ENCODE results near the gene TRIP12.

The TRIP12 gene

GRCh38 chr2:229715895-229716507 lies 205.8 kb downstream of the TRIP12 start:
- Histone ChIP-seq H3K4me2 (ENCODE audit: low read length) (peak overlapping the region; percentile 41), H3K4me1 (ENCODE audit: low read length) (peaks cover 4% of the 10 kb centered on the region; the same call in 1 of the 2 replicates), H4K20me1 (ENCODE audit: insufficient read depth, low read length) (no peaks in the 10 kb centered on the region), H2AFZ (ENCODE audit: low read depth, low read length) (no peak overlapping the region), H3K4me3 (ENCODE audit: low read length) (no peak overlapping the region), H3K27ac (ENCODE audit: low read length) (no peak overlapping the region), H3K36me3 (replicated peaks; ENCODE audit: low read depth, low read length) (no peaks in the 10 kb centered on the region), H3K79me2 (ENCODE audit: low read length) (no peaks in the 10 kb centered on the region), H3K9me3 (ENCODE audit: insufficient read depth, low read length) (no peaks in the 10 kb centered on the region), H3K27me3 (ENCODE audit: low read depth, low read length) (0 out of 2 replicates have a peak, but pooled peaks cover 15% of the 10 kb centered on the region), H3K9ac (ENCODE audit: low read length) (no peak overlapping the region)
- TF ChIP-seq CTCF (IDR thresholded peaks at IDR 0.05; ENCODE audit: low read depth, low read length) (peak; percentile 71), EZH2phosphoT487 (IDR thresholded peaks at IDR 0.05; ENCODE audit: low read depth) (no peak)

- Histone ChIP-seq H3K4me1 (ENCODE audit: low read length) (peaks cover 4% of the 10 kb centered on the region; the same call in 1 of the 2 replicates), H2AFZ (ENCODE audit: low read depth, low read length) (no peak overlapping the region), H4K20me1 (ENCODE audit: insufficient read depth, low read length) (no peaks in the 10 kb centered on the region), H3K27me3 (ENCODE audit: low read depth, low read length) (0 out of 2 replicates have a peak, but pooled peaks cover 14% of the 10 kb centered on the region), H3K36me3 (replicated peaks; ENCODE audit: low read depth, low read length) (no peaks in the 10 kb centered on the region), H3K27ac (ENCODE audit: low read length) (no peak overlapping the region), H3K4me2 (ENCODE audit: low read length) (peak overlapping the region; percentile 55), H3K9ac (ENCODE audit: low read length) (no peak overlapping the region), H3K4me3 (ENCODE audit: low read length) (peak overlapping the region; percentile 68), H3K9me3 (ENCODE audit: insufficient read depth, low read length) (no peaks in the 10 kb centered on the region), H3K79me2 (ENCODE audit: low read length) (no peaks in the 10 kb centered on the region)
- TF ChIP-seq EZH2phosphoT487 (IDR thresholded peaks at IDR 0.05; ENCODE audit: low read depth) (no peak), CTCF (IDR thresholded peaks at IDR 0.05; ENCODE audit: low read depth, low read length) (no peak)
These were observed 206.9 kb downstream of the TRIP12 start for GRCh38 chr2:229714736-229715541.

- H3K79me2 ChIP-seq (ENCODE audit: low read length), result no peaks in the 10 kb centered on the region
- H4K20me1 ChIP-seq (ENCODE audit: insufficient read depth, low read length), result no peaks in the 10 kb centered on the region
- H2AFZ ChIP-seq (ENCODE audit: low read depth, low read length), result no peak within 1 kb of the TSS
- no peak within 1 kb of the TSS for H3K27ac ChIP-seq (ENCODE audit: low read length)
- no peaks in the 10 kb centered on the region for H3K36me3 ChIP-seq (replicated peaks; ENCODE audit: low read depth, low read length)
- H3K4me3 ChIP-seq (ENCODE audit: low read length), result peak within 1 kb of the TSS; percentile 68
- H3K4me2 ChIP-seq (ENCODE audit: low read length), result peak within 1 kb of the TSS; percentile 55
- TF ChIP-seq EZH2phosphoT487 (IDR thresholded peaks at IDR 0.05; ENCODE audit: low read depth) (no peak), CTCF (IDR thresholded peaks at IDR 0.05; ENCODE audit: low read depth, low read length) (no peak)
- H3K9me3 ChIP-seq (ENCODE audit: insufficient read depth, low read length), result no peaks in the 10 kb centered on the region
- no peak within 1 kb of the TSS for H3K9ac ChIP-seq (ENCODE audit: low read length)
- peaks cover 4% of the 10 kb centered on the region; the same call in 1 of the 2 replicates for H3K4me1 ChIP-seq (ENCODE audit: low read length)
- H3K27me3 ChIP-seq (ENCODE audit: low read depth, low read length), result 0 out of 2 replicates have a peak, but pooled peaks cover 13% of the 10 kb centered on the region
These were observed 207.6 kb downstream of the TRIP12 start, which contains the start of gene DNER for GRCh38 chr2:229714080-229714735. DNER (minus strand) TSS chr2:229714555; CDS start chr2:229714423, 132 bp downstream.

Data from OCI-LY3 (cell line).